ENCODE results near the gene DCDC2C. TPM values are rescaled to one million over a fixed set of nuclear protein-coding genes. Genes with fewer than 3 reads are reported as not detected.

The DCDC2C gene
- total RNA-seq, 1 donor from 2014 or later, result not detected

GRCh38 chr2:3662239-3662638 is 41.1 kb upstream of the DCDC2C start:
- H3K36me3 ChIP-seq, result no peaks in the 10 kb centered on the region
- H3K27ac ChIP-seq, result no peak overlapping the region
- ATAC-seq, result no peak
- no peaks in the 10 kb centered on the region for H3K9me3 ChIP-seq
- H3K4me1 ChIP-seq, result no peaks in the 10 kb centered on the region
- H3K4me3 ChIP-seq, result no peak overlapping the region
- intact Hi-C loops (cut with DNase I), result no loop called here
- H3K27me3 ChIP-seq (ENCODE audit: low read depth), result no peaks in the 10 kb centered on the region
- DNase-seq, result no peak
- TF ChIP-seq, protein P1, sequence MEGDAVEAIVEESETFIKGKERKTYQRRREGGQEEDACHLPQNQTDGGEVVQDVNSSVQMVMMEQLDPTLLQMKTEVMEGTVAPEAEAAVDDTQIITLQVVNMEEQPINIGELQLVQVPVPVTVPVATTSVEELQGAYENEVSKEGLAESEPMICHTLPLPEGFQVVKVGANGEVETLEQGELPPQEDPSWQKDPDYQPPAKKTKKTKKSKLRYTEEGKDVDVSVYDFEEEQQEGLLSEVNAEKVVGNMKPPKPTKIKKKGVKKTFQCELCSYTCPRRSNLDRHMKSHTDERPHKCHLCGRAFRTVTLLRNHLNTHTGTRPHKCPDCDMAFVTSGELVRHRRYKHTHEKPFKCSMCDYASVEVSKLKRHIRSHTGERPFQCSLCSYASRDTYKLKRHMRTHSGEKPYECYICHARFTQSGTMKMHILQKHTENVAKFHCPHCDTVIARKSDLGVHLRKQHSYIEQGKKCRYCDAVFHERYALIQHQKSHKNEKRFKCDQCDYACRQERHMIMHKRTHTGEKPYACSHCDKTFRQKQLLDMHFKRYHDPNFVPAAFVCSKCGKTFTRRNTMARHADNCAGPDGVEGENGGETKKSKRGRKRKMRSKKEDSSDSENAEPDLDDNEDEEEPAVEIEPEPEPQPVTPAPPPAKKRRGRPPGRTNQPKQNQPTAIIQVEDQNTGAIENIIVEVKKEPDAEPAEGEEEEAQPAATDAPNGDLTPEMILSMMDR (IDR thresholded peaks at IDR 0.05), result no peak

DNA sequence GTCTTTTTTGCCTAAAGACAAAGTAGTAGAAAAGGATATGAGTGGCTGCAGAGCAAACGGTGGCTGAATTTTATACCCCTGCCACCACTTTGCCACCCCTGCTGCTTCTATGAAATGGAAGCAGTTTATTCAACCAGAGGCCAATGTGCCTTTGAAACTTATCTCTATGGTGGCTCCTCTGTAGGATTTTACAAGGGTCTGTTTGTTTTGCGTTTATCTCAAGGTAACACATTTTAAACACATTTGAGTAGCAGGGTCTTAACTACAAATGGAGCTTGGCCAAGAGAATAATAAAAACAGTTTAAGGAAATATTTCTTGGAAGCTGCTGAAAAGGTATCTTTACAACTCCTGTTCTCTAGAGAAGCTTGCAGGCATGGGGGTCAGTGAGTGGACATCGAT is 39.3 kb upstream of the DCDC2C start:
- intact Hi-C loops (cut with DNase I), result no loop called here
- Histone ChIP-seq H3K36me3 (no peaks in the 10 kb centered on the region), H3K27ac (no peak overlapping the region), H3K4me3 (no peak overlapping the region), H3K4me1 (no peaks in the 10 kb centered on the region), H3K9me3 (no peaks in the 10 kb centered on the region), H3K27me3 (ENCODE audit: low read depth) (no peaks in the 10 kb centered on the region)
- TF ChIP-seq, protein P1 (IDR thresholded peaks at IDR 0.05), result no peak
- no peak for ATAC-seq
- DNase-seq, result no peak

- H3K36me3 ChIP-seq, result no peaks in the 10 kb centered on the region
- no peaks in the 10 kb centered on the region for H3K4me1 ChIP-seq
- H3K27me3 ChIP-seq (ENCODE audit: low read depth), result no peaks in the 10 kb centered on the region
- ATAC-seq (no peak), DNase-seq (no peak)
- H3K27ac ChIP-seq, result no peak overlapping the region
- H3K9me3 ChIP-seq, result no peaks in the 10 kb centered on the region
- intact Hi-C loops (cut with DNase I), result no loop called here
- H3K4me3 ChIP-seq, result no peak overlapping the region
- TF ChIP-seq, protein P1 (IDR thresholded peaks at IDR 0.05), result no peak
These were observed 38.5 kb upstream of the DCDC2C start for GRCh38 chr2:3664925-3665324.

DNA sequence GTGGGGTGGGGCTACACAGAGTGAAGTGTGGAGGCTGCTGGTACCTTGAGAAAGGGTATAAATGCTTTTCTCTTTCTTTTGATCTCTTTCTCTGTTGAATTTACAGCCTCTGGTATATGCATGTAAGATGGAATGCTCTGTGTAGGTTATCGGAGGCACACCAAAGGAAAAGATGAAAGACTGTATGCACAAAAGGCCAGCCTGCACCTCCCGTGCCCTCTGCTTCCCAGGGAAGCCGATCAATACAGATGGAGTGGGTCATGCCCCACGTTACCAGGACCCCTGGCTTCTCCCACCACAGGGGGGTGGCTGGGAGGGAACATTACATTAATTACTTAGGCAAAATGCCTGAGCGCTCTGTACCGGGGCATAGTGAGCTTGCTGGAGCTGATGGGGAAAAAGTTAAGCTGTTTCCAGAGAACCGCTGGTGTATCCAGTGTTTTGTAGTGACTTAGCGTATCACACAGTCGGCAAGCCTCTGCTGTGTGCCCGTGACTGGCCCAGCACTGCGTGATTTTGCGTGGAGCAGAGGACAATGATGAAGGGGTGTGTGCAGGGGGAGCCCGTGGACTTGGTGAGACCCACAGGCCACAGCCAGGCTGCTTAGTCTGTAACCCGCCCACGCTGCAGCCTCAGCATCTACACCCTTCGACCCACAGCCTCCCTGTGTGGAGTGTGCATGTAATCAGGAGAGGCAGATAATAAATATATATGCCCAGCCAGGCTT is 37.3 kb upstream of the DCDC2C start:
- Histone ChIP-seq H3K4me1 (no peaks in the 10 kb centered on the region), H3K9me3 (no peaks in the 10 kb centered on the region), H3K27ac (no peak overlapping the region), H3K27me3 (ENCODE audit: low read depth) (no peaks in the 10 kb centered on the region), H3K36me3 (no peaks in the 10 kb centered on the region), H3K4me3 (no peak overlapping the region)
- ATAC-seq (no peak), DNase-seq (no peak)
- intact Hi-C loops (cut with DNase I), result no loop called here
- TF ChIP-seq, protein P1 (IDR thresholded peaks at IDR 0.05), result no peak

GRCh38 chr2:3666613-3666975 is 36.8 kb upstream of the DCDC2C start:
- Histone ChIP-seq H3K27ac (no peak overlapping the region), H3K27me3 (ENCODE audit: low read depth) (no peaks in the 10 kb centered on the region), H3K9me3 (no peaks in the 10 kb centered on the region), H3K4me3 (no peak overlapping the region), H3K4me1 (no peaks in the 10 kb centered on the region), H3K36me3 (no peaks in the 10 kb centered on the region)
- no peak for DNase-seq
- intact Hi-C loops (cut with DNase I), result no loop called here
- no peak for ATAC-seq
- TF ChIP-seq, protein P1 (IDR thresholded peaks at IDR 0.05), result no peak

Measured in lower lobe of right lung (tissue), 2 donors.